ENCODE results near the gene CDH4. TPM values are rescaled to one million over a fixed set of nuclear protein-coding genes. Genes with fewer than 3 reads are reported as not detected.
A peak's percentile ranks its signal among the peaks of the same experiment; 100 is the strongest.

CDH4 gene
- total RNA-seq, 1 donor = 0.18 TPM

DNA sequence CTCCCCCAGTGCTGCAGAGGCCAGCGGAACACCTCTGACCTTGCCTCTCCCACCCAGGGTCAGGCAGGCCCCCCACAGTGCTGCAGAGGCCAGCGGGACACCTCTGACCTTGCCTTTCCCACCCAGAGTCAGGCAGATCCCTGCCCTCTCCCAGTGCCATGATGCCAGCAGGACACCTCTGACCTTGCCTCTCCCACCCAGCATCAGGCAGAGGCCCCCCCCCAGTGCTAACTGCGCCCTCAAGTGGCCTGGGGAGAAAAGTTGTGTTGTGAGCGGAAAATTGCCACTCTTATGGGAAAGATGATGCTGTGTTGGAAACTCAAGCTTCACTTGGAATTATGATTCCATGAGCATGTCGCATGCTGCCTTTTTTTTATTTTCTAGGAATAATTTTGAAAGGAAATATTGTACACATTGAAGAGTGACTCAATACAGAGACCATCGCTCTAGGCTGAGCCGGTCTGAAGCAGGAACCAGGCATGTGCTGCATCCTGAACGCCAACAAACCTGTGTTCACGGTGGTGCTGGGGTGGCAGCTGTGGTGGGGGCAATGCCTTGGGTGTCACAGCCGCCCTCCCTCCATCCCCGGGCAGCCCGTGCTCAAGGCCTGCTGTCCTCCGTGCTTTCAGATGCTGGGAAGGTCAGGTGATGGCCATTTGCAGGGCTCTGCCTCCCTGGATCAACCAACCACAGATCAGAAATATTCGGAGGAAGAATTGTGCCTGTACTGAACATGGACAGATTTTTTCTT, 98.6 kb downstream of the CDH4 start:
- no peak for DNase-seq (ENCODE audit: low read depth)
- H3K4me3 ChIP-seq (ENCODE audit: low read depth, low read length) = no peak overlapping the region
- TF ChIP-seq, protein P1, sequence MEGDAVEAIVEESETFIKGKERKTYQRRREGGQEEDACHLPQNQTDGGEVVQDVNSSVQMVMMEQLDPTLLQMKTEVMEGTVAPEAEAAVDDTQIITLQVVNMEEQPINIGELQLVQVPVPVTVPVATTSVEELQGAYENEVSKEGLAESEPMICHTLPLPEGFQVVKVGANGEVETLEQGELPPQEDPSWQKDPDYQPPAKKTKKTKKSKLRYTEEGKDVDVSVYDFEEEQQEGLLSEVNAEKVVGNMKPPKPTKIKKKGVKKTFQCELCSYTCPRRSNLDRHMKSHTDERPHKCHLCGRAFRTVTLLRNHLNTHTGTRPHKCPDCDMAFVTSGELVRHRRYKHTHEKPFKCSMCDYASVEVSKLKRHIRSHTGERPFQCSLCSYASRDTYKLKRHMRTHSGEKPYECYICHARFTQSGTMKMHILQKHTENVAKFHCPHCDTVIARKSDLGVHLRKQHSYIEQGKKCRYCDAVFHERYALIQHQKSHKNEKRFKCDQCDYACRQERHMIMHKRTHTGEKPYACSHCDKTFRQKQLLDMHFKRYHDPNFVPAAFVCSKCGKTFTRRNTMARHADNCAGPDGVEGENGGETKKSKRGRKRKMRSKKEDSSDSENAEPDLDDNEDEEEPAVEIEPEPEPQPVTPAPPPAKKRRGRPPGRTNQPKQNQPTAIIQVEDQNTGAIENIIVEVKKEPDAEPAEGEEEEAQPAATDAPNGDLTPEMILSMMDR (IDR thresholded peaks at IDR 0.05; ENCODE audit: insufficient read depth, low read length) = no peak

DNA sequence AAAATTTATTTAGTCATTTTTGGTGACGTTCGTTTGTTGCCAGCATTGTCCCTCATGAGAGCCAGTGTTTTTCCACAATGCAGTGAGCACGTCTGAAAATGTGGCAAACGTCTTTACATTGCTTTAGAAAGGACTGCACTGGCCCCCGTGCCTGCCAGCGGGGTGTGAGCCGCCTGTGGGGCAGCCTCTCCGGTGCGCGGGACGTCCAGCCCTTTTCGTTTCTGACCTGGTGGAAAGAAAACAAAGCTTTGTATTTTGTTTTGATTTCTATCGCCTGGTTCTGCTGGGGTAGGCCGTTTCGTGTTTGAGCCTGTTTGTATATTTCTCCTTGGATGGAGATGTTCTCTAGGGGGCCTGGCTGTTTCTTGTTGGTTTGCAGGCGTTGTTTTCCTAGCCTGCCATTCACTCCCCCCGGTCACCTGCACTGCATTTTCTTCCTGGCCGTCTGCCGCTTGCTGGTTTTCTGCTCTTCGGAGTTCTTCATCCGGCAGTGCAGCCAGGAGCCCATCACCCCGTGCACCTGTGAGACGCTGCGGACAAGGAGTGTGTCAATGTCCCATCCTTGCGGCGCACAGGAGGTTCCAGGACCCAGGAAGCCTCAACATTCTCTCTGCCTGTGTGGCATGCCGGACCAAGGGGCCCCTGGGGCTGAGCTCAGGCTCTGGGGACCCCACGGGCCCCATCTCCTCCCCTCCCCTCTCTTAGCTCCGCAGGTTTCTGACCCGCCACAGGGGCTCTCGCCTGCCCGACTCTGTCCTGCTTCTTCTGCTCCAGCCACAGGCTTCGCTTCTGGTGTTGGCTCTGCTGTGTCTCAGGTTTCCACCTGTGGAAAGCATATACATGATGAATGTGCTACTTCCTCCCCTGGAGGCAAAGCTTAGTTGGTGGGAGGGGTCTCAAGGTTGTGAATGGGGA, 100.5 kb downstream of the CDH4 start:
- no peak for DNase-seq (ENCODE audit: low read depth)
- no peak overlapping the region for H3K4me3 ChIP-seq (ENCODE audit: low read depth, low read length)
- TF ChIP-seq, protein P1 (IDR thresholded peaks at IDR 0.05; ENCODE audit: insufficient read depth, low read length) = no peak

DNA sequence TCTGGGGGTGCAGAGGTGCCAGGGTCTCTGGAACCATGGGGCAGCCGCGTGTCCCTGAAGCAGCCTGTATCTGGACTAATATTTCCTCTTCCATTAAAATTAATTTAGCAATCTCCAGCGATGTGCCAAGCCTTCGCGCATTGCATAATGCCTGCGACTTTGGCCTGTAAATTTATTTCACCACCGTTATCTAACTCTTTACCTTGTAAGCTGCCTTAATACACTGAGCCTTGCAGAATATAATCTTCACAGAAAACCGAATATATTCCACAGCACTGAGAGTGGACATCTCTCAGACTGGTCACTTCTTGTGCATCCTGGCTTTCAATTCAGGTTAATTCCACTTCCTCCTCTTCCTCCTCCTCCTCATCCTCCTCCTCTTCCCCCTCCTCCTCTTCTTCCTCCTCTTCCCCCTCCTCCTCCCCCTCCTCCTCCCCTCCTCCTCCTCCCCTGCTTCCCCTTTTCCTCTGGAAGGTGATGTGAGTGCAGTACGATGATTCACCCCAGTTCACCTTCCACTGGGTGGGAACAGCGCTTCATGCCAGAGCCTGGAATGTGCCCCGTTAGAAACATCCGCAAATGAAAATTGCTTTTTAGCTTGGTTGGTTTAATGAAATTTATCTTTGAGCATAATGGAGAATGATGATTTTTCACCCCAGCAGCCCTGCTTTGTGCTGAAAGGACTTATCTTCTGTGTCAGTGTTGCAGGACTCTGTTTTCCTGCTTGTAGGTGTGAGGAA, 101.4 kb downstream of the CDH4 start:
- TF ChIP-seq, protein P1 (IDR thresholded peaks at IDR 0.05; ENCODE audit: insufficient read depth, low read length) = no peak
- peak; percentile 30 for DNase-seq (ENCODE audit: low read depth)
- H3K4me3 ChIP-seq (ENCODE audit: low read depth, low read length) = no peak overlapping the region

DNA sequence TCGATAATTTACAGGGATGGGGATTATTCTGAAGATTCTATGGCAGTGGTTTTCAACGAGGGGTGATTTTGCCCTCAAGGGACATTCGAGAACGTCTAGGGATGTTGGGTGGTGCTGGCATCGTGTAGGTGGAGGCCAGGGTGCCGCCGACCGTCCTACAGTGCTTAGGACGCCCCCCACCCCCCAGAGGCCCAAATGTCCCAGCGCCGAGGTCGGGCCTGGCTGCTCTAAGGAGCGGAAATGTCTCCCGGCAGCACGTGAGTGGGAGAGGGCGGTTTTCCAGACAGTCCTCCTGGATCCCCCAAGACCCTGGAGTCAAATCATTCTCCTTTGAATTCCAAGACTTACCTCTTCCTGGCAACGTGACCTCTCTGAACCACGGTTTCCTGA, 101.9 kb downstream of the CDH4 start:
- no peak for DNase-seq (ENCODE audit: low read depth)
- no peak overlapping the region for H3K4me3 ChIP-seq (ENCODE audit: low read depth, low read length)

DNA sequence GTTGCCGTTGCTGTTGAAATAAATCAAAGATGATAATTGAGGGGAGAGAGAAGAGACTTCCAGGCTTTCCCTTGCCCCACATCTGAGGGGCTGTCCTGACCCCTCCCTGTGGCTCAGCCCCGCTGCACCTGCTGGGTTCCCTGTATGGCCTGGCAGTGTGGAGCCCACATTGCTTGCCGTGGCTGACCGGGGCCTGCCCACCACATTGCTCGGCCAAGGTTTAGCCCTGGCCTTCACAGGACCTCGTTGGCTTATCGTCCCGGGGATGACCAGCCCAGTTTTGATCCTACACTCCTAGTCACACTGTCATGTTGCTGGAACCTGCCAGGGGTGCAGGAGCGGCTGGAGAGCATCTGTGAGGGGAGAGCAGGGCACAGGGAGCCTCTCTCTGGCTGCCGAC, 102.4 kb downstream of the CDH4 start:
- DNase-seq (ENCODE audit: low read depth) = no peak
- no peak overlapping the region for H3K4me3 ChIP-seq (ENCODE audit: low read depth, low read length)
- TF ChIP-seq, protein P1 (IDR thresholded peaks at IDR 0.05; ENCODE audit: insufficient read depth, low read length) = no peak

More for the DNA sequence above, 101.9 kb downstream of the CDH4 start:
- TF ChIP-seq, protein P1 (IDR thresholded peaks at IDR 0.05; ENCODE audit: insufficient read depth, low read length) = no peak

DNA sequence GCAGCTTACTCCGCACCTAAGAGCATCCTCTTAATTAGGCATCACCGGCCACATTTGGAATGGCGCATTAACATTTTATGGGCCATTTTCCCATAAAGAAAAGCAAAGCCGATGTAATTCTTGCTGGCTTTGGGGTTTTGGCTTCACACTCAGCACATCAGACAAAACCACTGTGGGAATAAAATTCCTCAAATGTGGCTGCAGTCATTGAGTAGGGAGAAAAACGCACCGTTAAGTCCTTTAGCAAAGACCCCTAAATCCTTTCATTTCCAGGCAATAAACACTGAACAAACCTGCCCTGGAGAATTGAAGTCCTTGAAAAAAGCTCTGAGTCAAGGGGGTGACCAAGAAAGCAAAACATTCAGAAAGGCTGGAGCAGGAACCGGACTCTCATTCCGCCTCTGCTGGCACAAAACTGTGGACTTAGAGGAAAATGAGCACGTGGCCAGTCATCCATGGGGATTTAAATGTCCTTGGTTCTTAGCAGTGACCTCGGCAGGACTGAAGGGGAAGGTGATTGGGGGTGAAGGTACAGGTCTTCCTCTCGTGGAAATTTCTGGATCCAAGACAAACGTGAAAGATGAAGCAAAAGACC, 102.9 kb downstream of the CDH4 start:
- TF ChIP-seq, protein P1 (IDR thresholded peaks at IDR 0.05; ENCODE audit: insufficient read depth, low read length) = no peak
- H3K4me3 ChIP-seq (ENCODE audit: low read depth, low read length) = no peak overlapping the region
- no peak for DNase-seq (ENCODE audit: low read depth)
